GM19025 (cell line): Measurements from ENCODE around the gene PLXNA4.

Experiments used
- ATAC-seq: cut with Tn5 transposase; IDR thresholded peaks from one replicate; pipeline ENCODE4 v1.9.1; 2021; ENCODE audit warnings: mild to moderate bottlenecking, low read depth, moderate library complexity; ENCODE audit not compliant: unreplicated experiment

The PLXNA4 gene

GRCh38 chr7:132286836-132287235, 289.4 kb downstream of the PLXNA4 start:
- ATAC-seq: no peak

- no peak for ATAC-seq
Measured at GRCh38 chr7:132280335-132280734, 295.9 kb downstream of the PLXNA4 start.

GRCh38 chr7:132279718-132280117, 296.6 kb downstream of the PLXNA4 start:
- ATAC-seq: no peak

GRCh38 chr7:132276976-132277725, 299.1 kb downstream of the PLXNA4 start:
- no peak for ATAC-seq

- ATAC-seq: no peak
Measured at GRCh38 chr7:132276234-132276630, 300.0 kb downstream of the PLXNA4 start.

- ATAC-seq: no peak
Measured at GRCh38 chr7:132275416-132276233, 300.6 kb downstream of the PLXNA4 start.

GRCh38 chr7:132272763-132273371, 303.4 kb downstream of the PLXNA4 start:
- no peak for ATAC-seq

GRCh38 chr7:132270517-132270916, 305.8 kb downstream of the PLXNA4 start:
- ATAC-seq: no peak

- no peak for ATAC-seq
Measured at GRCh38 chr7:132269718-132270117, 306.6 kb downstream of the PLXNA4 start.

- ATAC-seq: no peak
Measured at GRCh38 chr7:132263151-132263550, 313.1 kb downstream of the PLXNA4 start.

- ATAC-seq: no peak
Measured at GRCh38 chr7:132262160-132262470, 314.2 kb downstream of the PLXNA4 start.

GRCh38 chr7:132261327-132262159, 314.7 kb downstream of the PLXNA4 start:
- no peak for ATAC-seq

GRCh38 chr7:132258231-132258630, 318.0 kb downstream of the PLXNA4 start:
- ATAC-seq: no peak

- ATAC-seq: no peak
Measured at GRCh38 chr7:132257253-132257652, 319.0 kb downstream of the PLXNA4 start.

- no peak for ATAC-seq
Measured at GRCh38 chr7:132256721-132257212, 319.5 kb downstream of the PLXNA4 start.

- ATAC-seq: no peak
Measured at GRCh38 chr7:132255898-132256297, 320.4 kb downstream of the PLXNA4 start.

GRCh38 chr7:132255115-132255797, 321.0 kb downstream of the PLXNA4 start:
- ATAC-seq: no peak

GRCh38 chr7:132254455-132254854, 321.8 kb downstream of the PLXNA4 start:
- ATAC-seq: no peak

- no peak for ATAC-seq
Measured at GRCh38 chr7:132252793-132253100, 323.5 kb downstream of the PLXNA4 start.

- ATAC-seq: no peak
Measured at GRCh38 chr7:132251327-132251659, 325.0 kb downstream of the PLXNA4 start.
